GM06990 (cell line): ENCODE data around the gene VPS41.

ENCODE experiments used
- DNase-seq: peaks from one replicate; pipeline ENCODE4 v3.0.0-alpha.2; 2011; ENCODE audit not compliant: insufficient read length; ENCODE audit errors: extremely low read depth
- H3K27me3 ChIP-seq: replicated peaks from 2 replicates; pipeline ENCODE4 v1.6.0; 2011; ENCODE audit warnings: low read length; ENCODE audit not compliant: control insufficient read depth, insufficient read depth
- H3K36me3 ChIP-seq: 2 replicates; pipeline ENCODE4 v1.5.1; 2011; ENCODE audit warnings: low read length; ENCODE audit not compliant: control insufficient read depth, insufficient read depth
- H3K4me3 ChIP-seq: replicated peaks from 2 replicates; pipeline ENCODE4 v1.5.1; 2011; ENCODE audit warnings: low read depth, mild to moderate bottlenecking, control low read depth, low read length
- CTCF ChIP-seq: IDR thresholded peaks from 2 replicates; pipeline ENCODE4 v1.5.1; 2011; ENCODE audit warnings: low read length, control low read depth, mild to moderate bottlenecking, inconsistent platforms; ENCODE audit not compliant: insufficient read depth, poor library complexity, severe bottlenecking

The VPS41 gene

GRCh38 chr7:38842746-38843145 is 66.2 kb downstream of the VPS41 start:
- no peak overlapping the region for H3K4me3 ChIP-seq
- no peaks in the 10 kb centered on the region for H3K27me3 ChIP-seq
- DNase-seq = no peak
- H3K36me3 ChIP-seq = no peaks in the 10 kb centered on the region
- TF ChIP-seq CTCF = no peak

- DNase-seq = no peak
- H3K27me3 ChIP-seq = no peaks in the 10 kb centered on the region
- no peak for TF ChIP-seq CTCF
- H3K36me3 ChIP-seq = no peaks in the 10 kb centered on the region
- H3K4me3 ChIP-seq = no peak overlapping the region
Observed at GRCh38 chr7:38840736-38841460, 68.1 kb downstream of the VPS41 start.

- DNase-seq = no peak
- H3K4me3 ChIP-seq = no peak overlapping the region
- H3K36me3 ChIP-seq = no peaks in the 10 kb centered on the region
- TF ChIP-seq CTCF = no peak
- no peaks in the 10 kb centered on the region for H3K27me3 ChIP-seq
Observed at GRCh38 chr7:38839851-38840250, 69.1 kb downstream of the VPS41 start.

GRCh38 chr7:38838725-38839385 is 70.1 kb downstream of the VPS41 start:
- H3K4me3 ChIP-seq = no peak overlapping the region
- no peak for TF ChIP-seq CTCF
- no peaks in the 10 kb centered on the region for H3K27me3 ChIP-seq
- H3K36me3 ChIP-seq = no peaks in the 10 kb centered on the region
- DNase-seq = no peak

GRCh38 chr7:38834357-38834756 is 74.6 kb downstream of the VPS41 start:
- DNase-seq = no peak
- Histone ChIP-seq H3K27me3 (no peaks in the 10 kb centered on the region), H3K36me3 (no peaks in the 10 kb centered on the region), H3K4me3 (no peak overlapping the region)
- no peak for TF ChIP-seq CTCF
